Right lobe of liver (tissue), 4 donors: Measurements from ENCODE around the gene IGIP.

Experiments
- POLR2A ChIP-seq: fragments of 450-650 bp; IDR thresholded peaks from one replicate; pipeline ENCODE4 v1.6.1; 2017; ENCODE audit warnings: antibody characterized with exemption, mild to moderate bottlenecking
- TF ChIP-seq, protein P1 (sequence below), 4 donors: fragments of 200-600 bp in 3 of 4; fragments of 450-650 bp in 1 of 4; IDR thresholded peaks; one replicate each; pipeline versions ENCODE4 v1.5.1 to v1.8.0; 2016 to 2022; ENCODE audit warnings: antibody characterized with exemption in 4 of 4, mild to moderate bottlenecking in 2 of 4
- donor health status: DM: no; HTN: no; CAD: no.
- donor health status: DM: no; HTN: no; CAD: no.
- donor health status: DM: no; HTN: yes; CAD: no.

DNA sequence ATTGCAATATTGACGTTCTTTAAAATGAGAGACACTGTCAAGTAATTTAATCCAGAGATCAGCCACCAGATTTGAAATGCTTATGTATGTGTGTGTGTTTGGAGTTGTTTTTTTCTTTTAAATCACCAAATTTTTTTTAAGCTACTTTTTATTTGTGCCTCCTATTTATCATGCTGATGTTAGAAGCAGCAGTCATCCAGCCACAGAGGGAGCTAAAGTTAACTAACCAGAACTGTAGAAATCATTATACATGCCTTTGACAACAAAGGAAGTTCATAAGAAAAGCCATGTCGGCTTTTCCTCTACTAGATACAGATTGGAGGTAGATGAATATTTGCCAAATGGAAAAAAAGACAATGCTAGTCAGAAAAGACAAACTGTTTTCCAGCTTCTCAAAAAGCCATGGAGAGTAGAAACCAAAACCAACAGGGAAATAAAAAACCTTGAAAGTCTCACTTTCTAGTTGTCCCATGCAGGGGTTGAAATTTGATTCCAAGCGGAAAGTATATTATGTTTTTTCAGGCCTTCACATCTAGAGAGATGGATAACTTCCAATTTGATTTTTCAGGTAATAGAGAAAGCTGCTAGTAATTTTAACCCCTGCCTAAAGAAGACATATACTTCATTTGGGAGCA is 7.3 kb upstream of the IGIP start:
- TF ChIP-seq POLR2A, result no peak
- TF ChIP-seq, protein P1, sequence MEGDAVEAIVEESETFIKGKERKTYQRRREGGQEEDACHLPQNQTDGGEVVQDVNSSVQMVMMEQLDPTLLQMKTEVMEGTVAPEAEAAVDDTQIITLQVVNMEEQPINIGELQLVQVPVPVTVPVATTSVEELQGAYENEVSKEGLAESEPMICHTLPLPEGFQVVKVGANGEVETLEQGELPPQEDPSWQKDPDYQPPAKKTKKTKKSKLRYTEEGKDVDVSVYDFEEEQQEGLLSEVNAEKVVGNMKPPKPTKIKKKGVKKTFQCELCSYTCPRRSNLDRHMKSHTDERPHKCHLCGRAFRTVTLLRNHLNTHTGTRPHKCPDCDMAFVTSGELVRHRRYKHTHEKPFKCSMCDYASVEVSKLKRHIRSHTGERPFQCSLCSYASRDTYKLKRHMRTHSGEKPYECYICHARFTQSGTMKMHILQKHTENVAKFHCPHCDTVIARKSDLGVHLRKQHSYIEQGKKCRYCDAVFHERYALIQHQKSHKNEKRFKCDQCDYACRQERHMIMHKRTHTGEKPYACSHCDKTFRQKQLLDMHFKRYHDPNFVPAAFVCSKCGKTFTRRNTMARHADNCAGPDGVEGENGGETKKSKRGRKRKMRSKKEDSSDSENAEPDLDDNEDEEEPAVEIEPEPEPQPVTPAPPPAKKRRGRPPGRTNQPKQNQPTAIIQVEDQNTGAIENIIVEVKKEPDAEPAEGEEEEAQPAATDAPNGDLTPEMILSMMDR (IDR thresholded peaks at IDR 0.05), result no peak
